Measurements from ENCODE around the gene CASP6. TPM values are rescaled to one million over a fixed set of nuclear protein-coding genes. Genes with fewer than 3 reads are reported as not detected.
"Not testable (repeated sequence)": the region's sequence is repeated elsewhere in the genome, so short reads cannot be mapped to it uniquely, and the experiment has no call there.

CASP6 gene
- total and polyA plus RNA-seq, 5 donors from 2014 or later, result 21.9 to 88.4 (median 65.2) TPM

DNA sequence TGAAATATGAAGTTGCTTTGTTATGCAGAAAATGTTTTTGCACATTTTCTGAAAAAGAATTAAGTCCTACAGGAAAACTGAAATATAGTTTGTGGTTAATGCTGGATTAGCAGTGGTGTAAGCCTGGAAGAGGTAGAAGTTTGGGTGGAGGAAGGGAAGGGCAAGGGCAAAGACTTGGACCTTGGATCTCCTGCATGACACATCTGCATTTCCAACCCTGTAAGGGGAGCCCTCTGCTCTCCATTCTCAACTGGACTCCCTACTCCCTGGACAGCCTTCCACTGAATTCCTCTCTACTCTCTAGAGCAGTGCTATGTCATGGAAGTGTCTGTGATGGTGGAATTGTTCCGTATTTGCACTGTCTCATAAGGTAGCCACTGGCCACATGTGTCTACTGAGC lies 4.6 kb downstream of the CASP6 start:
- Histone ChIP-seq H3K36me3 (ENCODE audit: control insufficient read depth, insufficient read depth, low read length) (peaks cover 14% of the 10 kb centered on the region), H3K4me3 (ENCODE audit: low read depth, low read length) (no peak overlapping the region), H3K27me3 (ENCODE audit: control insufficient read depth, insufficient read depth, low read length) (no peaks in the 10 kb centered on the region), H3K27ac (ENCODE audit: insufficient read depth, low read length, poor library complexity, severe bottlenecking) (no peak overlapping the region), H3K9me3 (ENCODE audit: control insufficient read depth in 2 of 2, low read length in 2 of 2) (no peaks in the 10 kb centered on the region), H3K4me1 (ENCODE audit: control insufficient read depth, insufficient read depth, low read length, poor library complexity, severe bottlenecking) (peaks cover 19% of the 10 kb centered on the region)
- H3K27me3 Mint-ChIP-seq, result no peaks in the 10 kb centered on the region
- peak overlapping the region; percentile 5 to 84 (median 42) for H3K27ac Mint-ChIP-seq
- ATAC-seq (ENCODE audit: low read depth in 2 of 2), result no peak
- H3K36me3 Mint-ChIP-seq, result peaks cover 21% of the 10 kb centered on the region
- peaks cover 26 to 67% (median 50%) of the 10 kb centered on the region in 4 donors for H3K4me1 Mint-ChIP-seq
- H3K9me3 Mint-ChIP-seq, result no peaks in the 10 kb centered on the region
- DNase-seq, result no peak
- H3K4me3 Mint-ChIP-seq, result peak overlapping the region in 1 of 4 donors; percentile 61

DNA sequence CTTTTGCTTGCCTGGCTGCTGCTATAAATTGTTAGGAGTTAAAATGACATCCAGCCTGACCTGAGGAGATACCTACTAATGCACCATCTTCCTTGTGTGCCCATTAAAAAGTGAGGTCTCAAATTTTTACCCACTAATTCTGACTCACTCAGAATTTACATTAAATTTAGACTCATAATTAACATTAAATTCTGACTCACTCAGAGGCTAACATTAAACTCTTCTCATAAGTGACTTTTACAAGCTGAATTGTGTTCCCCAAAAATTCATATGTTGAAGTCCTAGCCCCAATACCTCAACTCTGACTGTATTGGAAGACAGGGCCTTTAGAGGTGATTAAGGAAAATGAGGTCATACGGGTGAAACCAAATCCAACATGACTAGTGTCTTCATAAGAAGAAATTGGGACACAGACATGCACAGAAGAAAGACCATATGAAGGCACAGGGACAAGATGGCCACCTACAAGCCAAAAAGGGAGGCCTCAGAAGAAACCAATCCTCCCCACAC lies 11.8 kb downstream of the CASP6 start:
- Mint-ChIP-seq H3K27ac (peak overlapping the region; percentile 75 to 95 (median 89)), H3K9me3 (no peaks in the 10 kb centered on the region), H3K4me1 (peaks cover 27 to 47% (median 36%) of the 10 kb centered on the region in 4 donors), H3K4me3 (peak overlapping the region; percentile 50 to 73 (median 62)), H3K36me3 (peaks cover 51% of the 10 kb centered on the region), H3K27me3 (no peaks in the 10 kb centered on the region)
- H3K4me3 ChIP-seq (ENCODE audit: low read depth, low read length), result peak overlapping the region; percentile 63
- peaks cover 44% of the 10 kb centered on the region for H3K36me3 ChIP-seq (ENCODE audit: control insufficient read depth, insufficient read depth, low read length)
- no peaks in the 10 kb centered on the region for H3K9me3 ChIP-seq (ENCODE audit: control insufficient read depth in 2 of 2, low read length in 2 of 2)
- H3K4me1 ChIP-seq (ENCODE audit: control insufficient read depth, insufficient read depth, low read length, poor library complexity, severe bottlenecking), result peaks cover 23% of the 10 kb centered on the region
- ATAC-seq (ENCODE audit: low read depth in 2 of 2) (no peak), DNase-seq (no peak)
- no peaks in the 10 kb centered on the region for H3K27me3 ChIP-seq (ENCODE audit: control insufficient read depth, insufficient read depth, low read length)
- peak overlapping the region; percentile 64 for H3K27ac ChIP-seq (ENCODE audit: insufficient read depth, low read length, poor library complexity, severe bottlenecking)

DNA sequence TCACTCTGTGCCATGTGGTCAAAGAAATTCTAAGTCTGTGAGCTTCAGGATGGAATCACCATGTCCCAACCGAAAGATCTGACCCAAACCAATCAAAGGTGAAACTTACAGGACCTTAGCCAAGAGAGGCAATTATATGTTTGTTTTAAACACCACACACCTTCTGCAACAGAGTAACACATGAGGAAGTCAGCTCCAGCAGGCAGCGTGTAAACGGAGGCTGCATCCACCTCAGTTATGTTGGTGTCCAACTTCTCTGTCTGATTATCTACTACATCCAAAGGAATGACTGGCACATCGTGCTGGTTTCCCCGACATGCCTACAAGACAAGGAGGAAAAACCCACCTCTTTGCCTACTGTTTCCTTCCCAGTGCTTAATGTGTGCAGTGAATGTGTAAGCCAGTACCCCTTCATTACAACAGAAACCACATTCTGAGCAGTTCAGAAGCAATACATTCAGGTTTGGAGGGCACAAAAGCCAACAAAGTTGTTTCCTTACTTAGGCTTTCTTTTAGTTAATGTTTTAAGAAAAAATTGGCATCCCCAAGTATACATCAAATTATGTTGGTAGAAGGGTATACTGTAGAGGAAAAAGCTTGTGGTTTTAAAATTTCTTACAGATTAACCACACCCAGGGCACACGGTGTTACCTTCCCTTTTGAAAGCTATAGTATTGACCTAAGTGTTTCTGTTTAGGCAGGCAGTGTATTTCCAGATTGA lies 12.4 kb downstream of the CASP6 start:
- Mint-ChIP-seq H3K27me3 (no peaks in the 10 kb centered on the region), H3K4me1 (peaks cover 27 to 45% (median 34%) of the 10 kb centered on the region in 4 donors), H3K9me3 (no peaks in the 10 kb centered on the region), H3K36me3 (peaks cover 47% of the 10 kb centered on the region), H3K4me3 (peak overlapping the region; percentile 50 to 73 (median 62)), H3K27ac (peak overlapping the region; percentile 75 to 95 (median 89))
- H3K4me3 ChIP-seq (ENCODE audit: low read depth, low read length), result peak overlapping the region; percentile 63
- peaks cover 47% of the 10 kb centered on the region for H3K36me3 ChIP-seq (ENCODE audit: control insufficient read depth, insufficient read depth, low read length)
- ATAC-seq (ENCODE audit: low read depth in 2 of 2), result peak; percentile 87 to 89
- peak in 2 of 3 donors; percentile 44 to 78 for DNase-seq
- no peaks in the 10 kb centered on the region for H3K9me3 ChIP-seq (ENCODE audit: control insufficient read depth in 2 of 2, low read length in 2 of 2)
- peak overlapping the region; percentile 64 for H3K27ac ChIP-seq (ENCODE audit: insufficient read depth, low read length, poor library complexity, severe bottlenecking)
- H3K4me1 ChIP-seq (ENCODE audit: control insufficient read depth, insufficient read depth, low read length, poor library complexity, severe bottlenecking), result peaks cover 23% of the 10 kb centered on the region
- H3K27me3 ChIP-seq (ENCODE audit: control insufficient read depth, insufficient read depth, low read length), result no peaks in the 10 kb centered on the region

DNA sequence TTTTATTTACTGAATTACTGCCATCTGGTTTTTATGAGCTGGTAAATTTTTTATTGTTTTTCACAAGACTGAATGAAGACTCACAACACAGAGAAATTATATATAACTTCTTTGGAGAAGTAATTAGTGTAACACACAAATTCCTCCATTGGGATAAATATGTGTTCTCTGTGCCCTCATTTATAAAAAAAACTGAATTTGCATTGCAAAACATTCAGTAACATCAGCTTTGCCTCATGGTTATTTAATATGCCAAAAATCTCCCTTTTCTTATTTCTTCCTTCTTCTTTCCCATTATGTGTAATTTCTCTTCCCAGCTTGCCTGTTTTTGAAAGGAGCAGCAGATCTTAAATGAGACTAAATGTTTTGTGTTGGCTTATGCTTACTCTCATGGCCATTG lies 18.5 kb downstream of the CASP6 start:
- H3K27me3 ChIP-seq (ENCODE audit: control insufficient read depth, insufficient read depth, low read length), result no peaks in the 10 kb centered on the region
- H3K27ac Mint-ChIP-seq, result peak overlapping the region in 1 of 3 donors; percentile 69

DNA sequence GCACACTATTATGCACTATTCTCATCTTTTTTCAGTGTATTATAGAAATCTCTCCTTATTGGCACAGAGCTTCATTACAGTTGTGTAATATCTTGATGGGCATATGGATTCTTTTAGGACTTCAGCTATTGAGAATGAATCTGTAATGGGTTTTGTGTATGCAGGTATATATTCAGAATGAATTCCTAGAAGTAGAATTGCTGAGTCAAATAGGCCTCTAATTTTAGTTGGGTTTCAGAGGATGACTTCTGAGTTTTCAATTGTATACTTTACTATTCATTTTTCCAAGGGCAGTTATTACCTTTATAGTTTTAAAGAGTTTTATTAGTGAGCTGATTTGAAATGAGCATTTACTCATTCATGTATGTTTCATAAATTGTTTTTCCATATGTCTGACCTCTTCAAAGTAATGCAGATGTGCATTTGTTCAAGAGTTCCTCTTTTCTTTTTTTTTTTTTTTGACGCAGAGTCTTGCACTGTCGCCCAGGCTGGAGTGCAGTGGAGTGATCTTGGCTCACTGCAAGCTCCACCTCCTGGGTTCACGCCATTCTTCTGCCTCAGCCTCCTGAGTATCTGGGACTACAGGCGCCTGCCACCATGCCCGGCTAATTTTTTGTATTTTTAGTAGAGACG lies 19.5 kb downstream of the CASP6 start:
- Histone ChIP-seq H3K4me3 (ENCODE audit: low read depth, low read length) (no peak overlapping the region), H3K4me1 (ENCODE audit: control insufficient read depth, insufficient read depth, low read length, poor library complexity, severe bottlenecking) (no peaks in the 10 kb centered on the region), H3K36me3 (ENCODE audit: control insufficient read depth, insufficient read depth, low read length) (peaks cover 67% of the 10 kb centered on the region), H3K9me3 (ENCODE audit: control insufficient read depth in 2 of 2, low read length in 2 of 2) (no peaks in the 10 kb centered on the region), H3K27ac (ENCODE audit: insufficient read depth, low read length, poor library complexity, severe bottlenecking) (no peak overlapping the region), H3K27me3 (ENCODE audit: control insufficient read depth, insufficient read depth, low read length) (no peaks in the 10 kb centered on the region)
- Mint-ChIP-seq H3K27ac (peak overlapping the region in 2 of 3 donors; percentile 2 to 65), H3K9me3 (no peaks in the 10 kb centered on the region), H3K4me1 (peaks cover 0 to 33% (median 22%) of the 10 kb centered on the region in 4 donors), H3K36me3 (peaks cover 48% of the 10 kb centered on the region), H3K27me3 (no peaks in the 10 kb centered on the region), H3K4me3 (no peak overlapping the region)
- no peak for DNase-seq
- ATAC-seq (ENCODE audit: low read depth in 2 of 2), result no peak

More for the DNA sequence above, 18.5 kb downstream of the CASP6 start:
- peaks cover 47% of the 10 kb centered on the region for H3K36me3 Mint-ChIP-seq
- ATAC-seq (ENCODE audit: low read depth in 2 of 2) (no peak), DNase-seq (no peak)
- H3K4me1 Mint-ChIP-seq, result peaks cover under 1 to 33% (median 23%) of the 10 kb centered on the region in 4 donors
- H3K9me3 Mint-ChIP-seq, result no peaks in the 10 kb centered on the region
- H3K4me3 ChIP-seq (ENCODE audit: low read depth, low read length), result no peak overlapping the region
- H3K27me3 Mint-ChIP-seq, result no peaks in the 10 kb centered on the region
- no peaks in the 10 kb centered on the region for H3K9me3 ChIP-seq (ENCODE audit: control insufficient read depth in 2 of 2, low read length in 2 of 2)
- no peak overlapping the region for H3K27ac ChIP-seq (ENCODE audit: insufficient read depth, low read length, poor library complexity, severe bottlenecking)
- H3K36me3 ChIP-seq (ENCODE audit: control insufficient read depth, insufficient read depth, low read length), result peaks cover 73% of the 10 kb centered on the region
- H3K4me1 ChIP-seq (ENCODE audit: control insufficient read depth, insufficient read depth, low read length, poor library complexity, severe bottlenecking), result no peaks in the 10 kb centered on the region
- no peak overlapping the region for H3K4me3 Mint-ChIP-seq

DNA sequence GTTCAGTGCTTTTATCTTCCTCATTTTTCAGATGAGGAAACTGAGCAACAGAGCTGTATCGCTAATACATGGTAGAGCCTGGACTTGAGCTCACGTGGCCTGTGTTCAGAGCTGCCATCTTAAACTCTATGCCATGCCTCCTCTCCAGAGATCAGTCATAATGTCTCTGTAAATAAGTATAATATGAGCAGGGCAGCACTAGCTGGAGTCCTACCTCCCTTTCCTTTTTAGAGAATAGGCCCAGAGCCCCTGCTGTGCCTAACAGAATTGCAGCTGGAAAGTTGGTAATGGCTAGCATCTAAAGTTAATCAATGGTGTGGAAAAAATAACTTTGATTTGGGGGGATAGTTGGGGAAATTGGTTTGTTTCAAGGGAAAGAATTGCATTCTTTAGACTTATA lies 20.4 kb downstream of the CASP6 start:
- Mint-ChIP-seq H3K27ac (peak overlapping the region in 2 of 3 donors; percentile 75 to 78), H3K36me3 (peaks cover 44% of the 10 kb centered on the region), H3K9me3 (no peaks in the 10 kb centered on the region), H3K4me1 (peaks cover 0 to 28% (median 21%) of the 10 kb centered on the region in 4 donors), H3K4me3 (no peak overlapping the region), H3K27me3 (no peaks in the 10 kb centered on the region)
- no peak for ATAC-seq (ENCODE audit: low read depth in 2 of 2)
- Histone ChIP-seq H3K4me1 (ENCODE audit: control insufficient read depth, insufficient read depth, low read length, poor library complexity, severe bottlenecking) (no peaks in the 10 kb centered on the region), H3K4me3 (ENCODE audit: low read depth, low read length) (no peak overlapping the region), H3K27me3 (ENCODE audit: control insufficient read depth, insufficient read depth, low read length) (no peaks in the 10 kb centered on the region), H3K27ac (ENCODE audit: insufficient read depth, low read length, poor library complexity, severe bottlenecking) (no peak overlapping the region), H3K36me3 (ENCODE audit: control insufficient read depth, insufficient read depth, low read length) (peaks cover 60% of the 10 kb centered on the region), H3K9me3 (ENCODE audit: control insufficient read depth in 2 of 2, low read length in 2 of 2) (no peaks in the 10 kb centered on the region)
- no peak for DNase-seq

DNA sequence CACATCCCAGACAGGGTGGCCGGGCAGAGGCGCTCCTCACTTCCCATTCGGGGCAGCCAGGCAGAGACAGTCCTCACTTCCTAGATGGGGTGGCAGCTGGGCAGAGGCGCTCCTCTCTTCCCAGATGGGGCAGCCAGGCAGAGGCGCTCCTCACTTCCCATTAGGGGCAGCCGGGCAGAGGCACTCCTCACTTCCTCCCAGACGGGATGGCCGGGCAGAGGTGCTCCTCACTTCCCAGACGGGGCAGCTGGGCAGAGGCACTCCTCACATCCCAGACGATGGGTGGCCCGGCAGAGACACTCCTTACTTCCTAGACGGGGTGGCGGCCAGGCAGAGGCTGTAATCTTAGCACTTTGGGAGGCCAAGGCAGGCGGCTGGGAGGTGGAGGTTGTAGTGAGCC lies 24.3 kb downstream of the CASP6 start:
- Mint-ChIP-seq H3K4me1 (peaks cover 9 to 46% (median 27%) of the 10 kb centered on the region in 4 donors), H3K27ac (peak overlapping the region in 1 of 3 donors; percentile 87), H3K36me3 (peaks cover 43% of the 10 kb centered on the region)
- H3K27me3 Mint-ChIP-seq; ATAC-seq (ENCODE audit: low read depth in 2 of 2); DNase-seq; H3K27ac ChIP-seq (ENCODE audit: insufficient read depth, low read length, poor library complexity, severe bottlenecking); H3K4me3 Mint-ChIP-seq; H3K27me3 ChIP-seq (ENCODE audit: control insufficient read depth, insufficient read depth, low read length); H3K4me3 ChIP-seq (ENCODE audit: low read depth, low read length); H3K4me1 ChIP-seq (ENCODE audit: control insufficient read depth, insufficient read depth, low read length, poor library complexity, severe bottlenecking); H3K9me3 Mint-ChIP-seq; H3K9me3 ChIP-seq (ENCODE audit: control insufficient read depth in 2 of 2, low read length in 2 of 2): not testable (repeated sequence)
- H3K36me3 ChIP-seq (ENCODE audit: control insufficient read depth, insufficient read depth, low read length), result peaks cover 28% of the 10 kb centered on the region
